Activated CD4-positive, CD25-positive, alpha-beta regulatory T cell treated with anti-CD3 and anti-CD28 coated beads, Interleukin-2, amount 50 U/mL, for 72 hours (primary cell): ENCODE measurements around the gene KIZ.
"Not testable (repeated sequence)": the region's sequence is repeated elsewhere in the genome, so short reads cannot be mapped to it uniquely, and the experiment has no call there.

ENCODE experiments used
- DNase-seq: peaks from one replicate; pipeline ENCODE4 v3.0.0; 2021

KIZ gene

GRCh38 chr20:21234324-21234723 lies 108.4 kb downstream of the KIZ start:
- no peak for DNase-seq

GRCh38 chr20:21234806-21235483 lies 109.1 kb downstream of the KIZ start:
- no peak for DNase-seq

- peak; percentile 63 for DNase-seq
Observed at GRCh38 chr20:21235484-21236445, 109.9 kb downstream of the KIZ start.

- no peak for DNase-seq
Observed at GRCh38 chr20:21237956-21238799, 112.3 kb downstream of the KIZ start.

- no peak for DNase-seq
Observed at GRCh38 chr20:21238818-21239536, 113.1 kb downstream of the KIZ start.

- DNase-seq = no peak
Observed at GRCh38 chr20:21240394-21240793, 114.5 kb downstream of the KIZ start.

- DNase-seq = no peak
Observed at GRCh38 chr20:21241406-21241805, 115.5 kb downstream of the KIZ start.

- DNase-seq = no peak
Observed at GRCh38 chr20:21243811-21244210, 117.9 kb downstream of the KIZ start.

GRCh38 chr20:21244808-21245207 lies 118.9 kb downstream of the KIZ start:
- DNase-seq = no peak

GRCh38 chr20:21246161-21246560 lies 120.3 kb downstream of the KIZ start:
- DNase-seq = no peak

GRCh38 chr20:21247603-21248095 lies 121.8 kb downstream of the KIZ start:
- DNase-seq = not testable (repeated sequence)

GRCh38 chr20:21251278-21251677 lies 125.4 kb downstream of the KIZ start:
- DNase-seq = no peak

- DNase-seq = no peak
Observed at GRCh38 chr20:21257192-21257591, 131.3 kb downstream of the KIZ start.

- DNase-seq = no peak
Observed at GRCh38 chr20:21258411-21258810, 132.5 kb downstream of the KIZ start.

- DNase-seq = no peak
Observed at GRCh38 chr20:21259346-21259745, 133.5 kb downstream of the KIZ start.

GRCh38 chr20:21262812-21263211 lies 136.9 kb downstream of the KIZ start:
- DNase-seq = no peak

GRCh38 chr20:21265261-21266190 lies 139.6 kb downstream of the KIZ start:
- DNase-seq = no peak

- DNase-seq = no peak
Observed at GRCh38 chr20:21266191-21266536, 140.3 kb downstream of the KIZ start.

GRCh38 chr20:21269772-21270171 lies 143.9 kb downstream of the KIZ start:
- DNase-seq = no peak

GRCh38 chr20:21270806-21271205 lies 144.9 kb downstream of the KIZ start:
- DNase-seq = no peak

- DNase-seq = no peak
Observed at GRCh38 chr20:21272279-21272678, 146.4 kb downstream of the KIZ start.
